Ishikawa (cell line): ENCODE data around the gene FRAT1.

Experiments
- CEBPB ChIP-seq: IDR thresholded peaks from 2 replicates; pipeline ENCODE4 v1.6.1; 2012
- CREB1 ChIP-seq: IDR thresholded peaks from 2 replicates; pipeline ENCODE4 v1.6.1; 2012; ENCODE audit warnings: low read depth
- EGR1 ChIP-seq: IDR thresholded peaks from 2 replicates; pipeline ENCODE4 v1.6.1; 2012
- EP300 ChIP-seq: IDR thresholded peaks from 2 replicates; pipeline ENCODE4 v1.6.1; 2012; ENCODE audit warnings: borderline replicate concordance
- FOXM1 ChIP-seq: IDR thresholded peaks from 2 replicates; pipeline ENCODE4 v1.6.1; 2012; ENCODE audit warnings: low read depth, borderline replicate concordance
- NFIC ChIP-seq: IDR thresholded peaks from 2 replicates; pipeline ENCODE4 v1.6.1; 2012
- RAD21 ChIP-seq: IDR thresholded peaks from 2 replicates; pipeline ENCODE4 v1.6.1; 2012; ENCODE audit warnings: low read depth
- TAF1 ChIP-seq: IDR thresholded peaks from 2 replicates; pipeline ENCODE4 v1.6.1; 2012; ENCODE audit warnings: low read depth, mild to moderate bottlenecking
- TCF12 ChIP-seq: IDR thresholded peaks from 2 replicates; pipeline ENCODE4 v1.6.1; 2012; ENCODE audit warnings: low read depth
- TEAD4 ChIP-seq: IDR thresholded peaks from 2 replicates; pipeline ENCODE4 v1.6.1; 2012
- YY1 ChIP-seq: IDR thresholded peaks from 2 replicates; pipeline ENCODE4 v1.6.1; 2012; ENCODE audit warnings: low read depth
- ZBTB7A ChIP-seq: IDR thresholded peaks from 2 replicates; pipeline ENCODE4 v1.6.1; 2012; ENCODE audit warnings: low read depth
- TF ChIP-seq, protein P1 (sequence below): IDR thresholded peaks from 2 replicates; pipeline ENCODE4 v1.6.1; 2012
- TF ChIP-seq, protein P2 (sequence below): IDR thresholded peaks from 2 replicates; pipeline ENCODE4 v1.6.1; 2012
- TF ChIP-seq, protein P3 (sequence below): IDR thresholded peaks from 2 replicates; pipeline ENCODE4 v1.6.1; 2012; ENCODE audit warnings: low read depth, mild to moderate bottlenecking

FRAT1 gene

DNA sequence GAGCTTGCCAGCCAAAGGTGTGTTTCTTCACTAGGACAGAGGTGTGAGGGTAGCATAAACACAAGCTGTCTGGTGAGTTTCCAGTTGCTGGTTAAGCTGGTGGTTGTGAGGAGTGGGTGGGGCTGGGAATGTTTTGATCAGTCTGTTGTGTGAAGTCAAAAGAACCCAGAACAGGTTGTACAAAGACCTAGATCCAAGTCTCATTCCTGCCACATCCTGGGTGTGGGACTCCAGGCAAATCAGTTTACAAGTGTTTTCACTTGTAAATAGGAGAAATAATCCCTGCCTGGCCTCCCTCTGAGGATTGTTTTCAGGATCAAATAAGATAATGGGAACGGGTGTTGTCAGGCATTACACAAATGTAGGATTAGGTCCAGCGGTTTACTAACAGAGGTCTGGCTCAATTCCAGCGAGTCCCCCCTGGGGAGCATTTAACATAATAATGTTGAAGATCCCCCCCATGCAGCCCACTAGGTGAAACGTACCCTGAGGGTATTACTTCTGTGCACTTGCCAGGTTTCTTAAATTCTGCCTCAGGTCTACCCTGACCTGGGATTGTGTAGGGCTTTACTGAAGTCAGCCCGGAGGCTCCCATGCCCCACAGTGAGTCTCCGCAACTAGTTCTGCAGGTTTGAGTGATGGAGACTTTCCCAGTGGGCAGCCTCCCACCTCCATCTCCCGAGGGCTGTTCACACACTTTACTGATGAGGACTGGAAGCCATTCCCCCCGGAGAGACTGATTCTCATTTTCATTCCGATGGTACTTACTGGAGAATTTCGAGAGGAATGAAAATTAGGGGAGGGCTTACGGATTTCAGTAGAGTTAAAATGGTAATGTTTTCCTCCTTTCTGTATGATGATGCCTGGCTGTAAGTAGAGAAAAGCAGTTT, 18.1 kb downstream of the FRAT1 start:
- no peak for TF ChIP-seq CEBPB
- TF ChIP-seq EP300 = no peak
- TF ChIP-seq TAF1 = no peak
- TF ChIP-seq, protein P1, sequence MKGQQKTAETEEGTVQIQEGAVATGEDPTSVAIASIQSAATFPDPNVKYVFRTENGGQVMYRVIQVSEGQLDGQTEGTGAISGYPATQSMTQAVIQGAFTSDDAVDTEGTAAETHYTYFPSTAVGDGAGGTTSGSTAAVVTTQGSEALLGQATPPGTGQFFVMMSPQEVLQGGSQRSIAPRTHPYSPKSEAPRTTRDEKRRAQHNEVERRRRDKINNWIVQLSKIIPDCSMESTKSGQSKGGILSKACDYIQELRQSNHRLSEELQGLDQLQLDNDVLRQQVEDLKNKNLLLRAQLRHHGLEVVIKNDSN = no peak
- no peak for TF ChIP-seq TEAD4
- TF ChIP-seq ZBTB7A = peak; percentile 12; the same call in 1 of the 2 replicates
- no peak for TF ChIP-seq RAD21
- TF ChIP-seq NFIC = peak; percentile 45
- TF ChIP-seq CREB1 = no peak
- TF ChIP-seq, protein P2, sequence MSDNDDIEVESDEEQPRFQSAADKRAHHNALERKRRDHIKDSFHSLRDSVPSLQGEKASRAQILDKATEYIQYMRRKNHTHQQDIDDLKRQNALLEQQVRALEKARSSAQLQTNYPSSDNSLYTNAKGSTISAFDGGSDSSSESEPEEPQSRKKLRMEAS = no peak; the same call in 1 of the 2 replicates
- 0 out of 2 replicates have a peak, but pooled peaks have one; percentile 27 for TF ChIP-seq YY1
- TF ChIP-seq TCF12 = no peak; the same call in 1 of the 2 replicates

DNA sequence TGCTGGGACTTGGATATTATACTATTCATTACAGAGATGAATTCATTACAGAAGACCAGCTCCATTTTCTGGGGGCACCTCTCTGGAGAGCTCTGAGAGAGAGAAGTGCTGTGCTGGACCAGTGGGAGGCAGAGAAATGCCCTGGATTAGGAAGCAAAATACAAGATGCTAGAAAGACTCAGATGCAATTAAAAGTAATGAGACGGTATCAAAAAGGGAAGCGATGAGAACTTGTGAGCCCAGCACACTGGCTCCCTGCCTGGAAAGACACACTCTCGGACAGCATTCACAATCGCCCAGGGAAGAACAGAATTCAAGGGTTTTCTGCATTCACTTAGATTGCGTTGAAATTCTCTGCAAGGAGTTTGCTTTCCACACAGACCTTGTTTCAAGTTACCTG, 19.0 kb downstream of the FRAT1 start:
- TF ChIP-seq, protein P3, sequence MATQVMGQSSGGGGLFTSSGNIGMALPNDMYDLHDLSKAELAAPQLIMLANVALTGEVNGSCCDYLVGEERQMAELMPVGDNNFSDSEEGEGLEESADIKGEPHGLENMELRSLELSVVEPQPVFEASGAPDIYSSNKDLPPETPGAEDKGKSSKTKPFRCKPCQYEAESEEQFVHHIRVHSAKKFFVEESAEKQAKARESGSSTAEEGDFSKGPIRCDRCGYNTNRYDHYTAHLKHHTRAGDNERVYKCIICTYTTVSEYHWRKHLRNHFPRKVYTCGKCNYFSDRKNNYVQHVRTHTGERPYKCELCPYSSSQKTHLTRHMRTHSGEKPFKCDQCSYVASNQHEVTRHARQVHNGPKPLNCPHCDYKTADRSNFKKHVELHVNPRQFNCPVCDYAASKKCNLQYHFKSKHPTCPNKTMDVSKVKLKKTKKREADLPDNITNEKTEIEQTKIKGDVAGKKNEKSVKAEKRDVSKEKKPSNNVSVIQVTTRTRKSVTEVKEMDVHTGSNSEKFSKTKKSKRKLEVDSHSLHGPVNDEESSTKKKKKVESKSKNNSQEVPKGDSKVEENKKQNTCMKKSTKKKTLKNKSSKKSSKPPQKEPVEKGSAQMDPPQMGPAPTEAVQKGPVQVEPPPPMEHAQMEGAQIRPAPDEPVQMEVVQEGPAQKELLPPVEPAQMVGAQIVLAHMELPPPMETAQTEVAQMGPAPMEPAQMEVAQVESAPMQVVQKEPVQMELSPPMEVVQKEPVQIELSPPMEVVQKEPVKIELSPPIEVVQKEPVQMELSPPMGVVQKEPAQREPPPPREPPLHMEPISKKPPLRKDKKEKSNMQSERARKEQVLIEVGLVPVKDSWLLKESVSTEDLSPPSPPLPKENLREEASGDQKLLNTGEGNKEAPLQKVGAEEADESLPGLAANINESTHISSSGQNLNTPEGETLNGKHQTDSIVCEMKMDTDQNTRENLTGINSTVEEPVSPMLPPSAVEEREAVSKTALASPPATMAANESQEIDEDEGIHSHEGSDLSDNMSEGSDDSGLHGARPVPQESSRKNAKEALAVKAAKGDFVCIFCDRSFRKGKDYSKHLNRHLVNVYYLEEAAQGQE = no peak
- TF ChIP-seq EP300 (no peak), CREB1 (no peak), TAF1 (no peak), EGR1 (no peak), ZBTB7A (0 out of 2 replicates have a peak, but pooled peaks have one; percentile 3), TEAD4 (no peak)
- TF ChIP-seq, protein P2 = no peak

DNA sequence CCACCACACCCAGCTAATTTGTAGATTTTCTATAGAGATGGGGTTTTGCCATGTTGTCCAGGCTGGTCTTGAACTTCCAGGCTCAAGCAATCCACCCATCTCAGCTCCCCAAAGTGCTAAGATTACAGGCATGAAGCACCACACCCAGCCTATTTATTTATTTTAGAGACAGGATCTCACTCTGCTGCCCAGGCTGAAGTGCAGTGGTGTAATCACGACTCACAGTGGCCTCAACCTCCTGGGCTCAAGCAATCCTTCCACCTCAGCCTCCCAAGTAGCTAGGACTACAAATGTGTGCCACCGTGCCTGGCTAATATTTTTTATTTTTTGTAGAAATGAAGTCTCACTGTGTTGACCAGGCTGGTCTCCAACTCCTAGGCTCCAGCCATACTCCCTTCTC, 22.3 kb downstream of the FRAT1 start:
- TF ChIP-seq CREB1 (no peak), CEBPB (no peak), TAF1 (no peak), EP300 (no peak), RAD21 (no peak), EGR1 (no peak), TCF12 (no peak), FOXM1 (no peak), YY1 (no peak), NFIC (no peak)
- TF ChIP-seq, protein P1 = no peak

DNA sequence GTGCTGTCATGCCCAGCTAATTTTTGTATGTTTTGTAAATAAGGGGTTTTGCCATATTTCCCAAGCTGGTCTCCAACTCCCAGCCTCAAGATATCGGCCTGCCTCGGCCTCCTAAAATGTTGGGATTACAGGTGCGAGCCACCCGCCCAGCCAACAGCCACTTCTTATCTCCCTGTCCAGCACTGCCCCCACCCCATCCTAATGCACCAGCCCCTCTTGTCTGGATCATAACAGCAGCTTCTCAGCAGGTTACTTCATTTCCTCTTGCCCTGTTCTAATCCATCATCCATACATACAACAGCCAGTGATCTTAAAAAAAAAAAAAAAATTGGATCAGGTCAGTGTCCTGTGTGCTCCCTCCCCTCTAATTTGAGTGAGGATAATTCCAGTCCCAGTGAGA, 28.2 kb downstream of the FRAT1 start:
- TF ChIP-seq NFIC (no peak), ZBTB7A (no peak), CEBPB (no peak), FOXM1 (no peak), EGR1 (no peak)
- TF ChIP-seq, protein P2 = no peak

DNA sequence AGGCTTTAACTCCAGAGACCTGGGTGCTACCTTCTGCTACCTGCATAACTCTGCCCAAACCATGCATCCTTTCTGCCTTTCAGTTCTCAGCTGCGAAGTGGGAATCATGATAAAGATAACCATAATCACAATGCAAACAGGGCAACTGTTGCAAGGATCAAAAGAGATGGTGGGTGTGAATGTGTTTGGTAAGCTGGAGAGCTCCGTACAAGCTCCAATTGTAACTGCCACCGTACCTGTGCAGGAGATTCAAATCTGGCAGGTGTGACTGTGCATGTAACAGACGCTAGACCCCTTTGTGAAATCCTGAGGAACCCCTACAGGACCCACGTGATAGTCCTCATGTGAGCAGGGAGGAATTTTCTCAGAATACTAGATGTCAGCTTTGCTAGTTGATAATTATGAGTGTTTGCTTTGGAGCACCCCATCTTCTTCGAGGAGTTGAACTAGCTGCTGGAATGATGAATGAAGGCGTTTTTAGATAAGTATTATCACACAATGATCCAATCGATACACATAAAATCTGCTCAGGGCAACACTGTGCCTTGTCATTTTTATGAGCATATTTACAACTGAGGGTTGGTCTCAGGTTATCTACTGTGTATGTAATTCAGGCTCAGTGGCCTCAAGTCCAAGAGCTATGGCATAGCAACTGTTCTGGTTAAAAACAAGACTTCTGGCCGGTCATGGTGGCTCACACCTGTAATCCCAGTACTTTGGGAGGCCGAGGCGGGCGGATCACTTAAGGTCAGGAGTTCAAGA, 30.9 kb downstream of the FRAT1 start:
- TF ChIP-seq, protein P1 = no peak

DNA sequence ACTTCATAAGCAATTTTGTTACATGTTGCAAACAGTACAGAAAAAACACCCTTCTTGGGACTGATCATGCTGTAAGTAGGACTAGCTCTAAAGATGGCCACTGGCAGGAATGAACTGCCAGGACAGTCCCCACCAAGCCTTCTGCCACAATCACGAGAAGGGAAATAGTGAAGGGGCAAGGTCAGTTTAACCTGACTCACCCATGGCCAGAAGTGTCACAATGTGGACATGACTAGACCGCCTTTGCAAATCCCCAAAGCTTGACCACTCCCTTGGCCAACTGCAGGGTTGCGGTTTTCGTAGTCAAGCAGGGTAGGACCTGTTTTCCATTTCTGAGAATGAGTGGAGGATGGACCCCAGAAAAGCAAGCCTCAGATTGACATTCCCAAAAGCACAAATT, 34.9 kb downstream of the FRAT1 start:
- no peak for TF ChIP-seq RAD21
- TF ChIP-seq, protein P1 = no peak
- TF ChIP-seq TAF1 = no peak
- no peak for TF ChIP-seq ZBTB7A
- no peak for TF ChIP-seq YY1
- no peak for TF ChIP-seq TEAD4
- TF ChIP-seq, protein P3 = no peak
